NCI-H2081 treated with DMSO at 0.1 percent for 48 hours (cell line): ENCODE data around the gene MAEL.
"Not testable (repeated sequence)": the region's sequence is repeated elsewhere in the genome, so short reads cannot be mapped to it uniquely, and the experiment has no call there.

Source experiments
- DNase-seq: peaks from one replicate; lab custom pipeline; 2025; lab: John Stamatoyannopoulos, UW

The MAEL gene

DNA sequence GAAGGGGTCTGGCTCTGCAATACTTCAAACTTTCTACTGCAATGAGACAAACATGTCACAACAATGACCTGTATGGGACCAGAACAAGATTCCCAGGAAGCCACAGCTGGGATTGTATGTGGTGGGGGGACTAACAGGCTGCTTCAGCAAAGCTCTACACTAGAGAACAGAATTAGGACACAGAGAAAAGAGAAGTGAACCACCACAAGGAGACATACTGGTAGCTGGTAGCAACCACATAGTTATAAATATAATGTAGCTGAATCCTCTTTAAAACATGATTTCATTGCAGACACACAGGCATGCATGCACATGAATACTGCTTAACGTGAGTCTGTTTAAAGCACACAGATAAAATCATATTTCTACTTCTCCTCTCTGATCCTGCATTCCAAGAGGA lies 10.3 kb upstream of the MAEL start:
- DNase-seq = no peak

DNA sequence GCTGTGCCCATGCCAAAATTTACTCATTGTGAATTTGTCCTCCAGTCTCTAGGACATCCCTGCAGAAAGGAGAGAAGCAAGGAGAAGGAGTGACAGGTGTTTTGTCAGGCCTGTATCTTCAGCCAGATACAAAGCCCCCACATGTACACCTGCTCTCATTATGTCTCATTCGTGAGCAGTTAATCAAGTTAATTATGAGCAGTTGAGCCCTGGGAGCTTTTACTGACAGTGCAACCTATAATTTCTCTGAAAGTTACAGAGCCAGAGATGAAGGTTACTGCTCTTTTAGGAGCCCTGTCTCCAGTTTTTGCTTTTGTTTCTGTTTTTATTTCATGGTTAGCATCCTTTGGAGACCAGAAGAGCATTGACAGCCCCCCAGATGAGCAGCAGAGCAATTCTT lies 8.7 kb upstream of the MAEL start:
- DNase-seq = peak; percentile 50

DNA sequence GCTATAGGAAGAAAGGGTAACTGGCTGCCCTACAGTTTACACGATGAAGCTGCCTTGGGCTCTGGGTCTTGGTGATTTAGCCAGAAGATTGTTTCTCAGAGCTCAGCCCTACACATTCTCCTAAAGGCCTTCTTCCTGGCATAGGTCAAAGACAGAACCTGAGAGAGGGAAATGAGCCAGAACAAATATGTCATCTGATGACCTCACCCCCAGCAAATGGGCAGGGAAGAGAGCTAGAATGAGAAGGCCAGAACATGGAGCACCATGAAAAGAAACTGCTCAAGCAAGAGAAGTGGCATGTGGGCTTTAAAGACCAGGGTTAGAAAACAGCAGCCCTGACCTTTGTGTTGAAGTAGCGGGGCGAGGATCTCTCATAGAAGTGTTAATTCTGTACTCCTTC lies 8.3 kb upstream of the MAEL start:
- no peak for DNase-seq

DNA sequence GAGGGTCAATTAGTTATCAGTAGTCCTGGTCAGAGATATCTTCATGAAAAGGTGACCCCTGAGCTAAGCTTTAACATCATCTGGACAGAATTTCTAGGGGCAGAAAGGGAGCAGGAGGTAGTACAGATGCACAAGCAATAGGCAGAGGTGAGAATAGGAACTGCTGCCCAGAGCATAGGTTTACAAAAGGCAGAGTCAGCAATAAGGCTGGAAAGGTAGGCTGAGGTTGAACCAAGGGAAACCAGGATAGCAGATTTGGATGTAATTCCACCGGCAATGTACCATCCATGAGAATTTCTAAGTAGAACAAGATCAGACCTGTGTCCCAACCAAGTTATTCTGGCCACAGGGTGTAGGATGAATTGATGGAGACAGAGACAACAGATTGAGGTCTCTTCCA lies 7.5 kb upstream of the MAEL start:
- DNase-seq = no peak

DNA sequence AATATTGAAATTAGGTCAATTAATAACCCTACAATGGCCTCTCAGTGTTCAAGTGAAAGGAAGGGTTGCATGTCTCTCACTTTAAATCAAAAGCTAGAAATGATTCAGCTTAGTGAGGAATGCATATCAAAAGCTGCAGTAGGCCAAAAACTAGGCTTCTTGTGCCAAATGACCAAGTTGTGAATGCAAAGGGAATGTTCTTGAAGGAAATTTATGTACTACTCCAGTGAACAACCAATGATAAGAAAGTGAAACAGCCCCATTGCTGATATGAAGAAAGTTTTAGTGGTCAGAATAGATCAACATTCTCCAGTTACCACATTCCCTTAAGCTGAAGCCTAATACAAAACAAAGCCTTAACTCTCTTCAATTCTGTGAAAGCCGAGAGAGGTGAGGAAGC lies 10.0 kb downstream of the MAEL start:
- no peak for DNase-seq

DNA sequence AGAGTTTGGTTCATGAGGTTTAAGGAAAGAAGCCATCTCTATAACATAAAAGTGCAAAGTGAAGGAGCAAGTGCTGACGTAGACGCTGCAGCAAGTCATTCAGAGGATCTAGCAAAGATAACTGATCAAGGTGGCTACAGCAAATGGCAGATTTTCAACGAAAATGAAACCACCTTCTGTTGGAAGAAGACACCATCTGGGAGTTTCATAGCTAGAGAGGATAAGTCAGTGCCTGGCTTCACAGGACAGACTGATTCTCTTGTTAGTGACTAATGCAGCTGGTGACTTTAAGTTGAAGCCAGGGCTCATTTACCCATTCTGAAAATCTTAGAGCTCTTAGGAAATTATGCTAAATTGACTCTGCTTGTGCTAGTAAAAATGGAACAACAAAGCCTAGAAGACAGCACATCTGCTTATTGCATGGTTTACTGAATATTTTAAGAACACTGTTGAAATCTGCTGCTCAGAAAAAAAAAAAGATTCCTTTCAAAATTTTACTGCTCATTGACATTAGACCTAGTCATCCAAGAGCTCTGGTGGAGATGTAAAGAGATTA lies 10.5 kb downstream of the MAEL start:
- no peak for DNase-seq

DNA sequence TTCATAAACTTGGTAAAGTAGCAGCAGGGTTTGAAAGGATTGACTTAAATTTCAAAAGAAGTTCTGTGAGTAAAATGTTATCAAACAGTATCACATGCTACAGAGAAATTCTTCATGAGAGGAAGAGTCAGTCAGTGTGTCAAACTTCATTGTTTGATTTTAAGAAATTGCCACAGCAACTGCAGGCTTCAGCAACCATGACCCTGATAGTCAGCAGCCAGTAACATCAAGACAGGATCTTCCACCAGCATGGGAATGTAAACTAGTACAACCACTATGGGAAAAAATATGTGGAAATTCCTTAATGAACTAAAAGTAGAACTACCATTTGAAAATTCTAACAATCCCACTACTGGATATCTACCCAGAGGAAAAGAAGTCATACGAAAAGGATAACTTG lies 11.5 kb downstream of the MAEL start:
- no peak for DNase-seq

DNA sequence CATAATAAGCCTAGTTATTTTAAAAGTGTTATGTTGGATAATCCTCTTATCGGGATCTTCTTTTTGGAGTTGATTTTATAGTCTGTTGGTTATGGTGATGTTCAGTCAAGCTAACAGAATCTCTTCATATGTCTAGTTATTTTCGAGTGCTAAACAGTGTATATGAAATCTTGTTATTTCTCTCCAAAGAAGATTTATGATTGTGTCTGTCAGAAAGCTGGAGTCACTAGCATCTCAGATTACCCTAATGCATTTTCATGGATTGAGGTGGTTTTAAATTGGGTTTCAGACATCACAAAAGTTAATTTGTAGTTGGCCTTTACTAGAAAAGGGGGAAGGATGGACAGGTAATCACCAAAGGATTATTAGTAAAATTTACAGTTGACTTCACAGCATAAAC lies 13.3 kb downstream of the MAEL start:
- DNase-seq = no peak

DNA sequence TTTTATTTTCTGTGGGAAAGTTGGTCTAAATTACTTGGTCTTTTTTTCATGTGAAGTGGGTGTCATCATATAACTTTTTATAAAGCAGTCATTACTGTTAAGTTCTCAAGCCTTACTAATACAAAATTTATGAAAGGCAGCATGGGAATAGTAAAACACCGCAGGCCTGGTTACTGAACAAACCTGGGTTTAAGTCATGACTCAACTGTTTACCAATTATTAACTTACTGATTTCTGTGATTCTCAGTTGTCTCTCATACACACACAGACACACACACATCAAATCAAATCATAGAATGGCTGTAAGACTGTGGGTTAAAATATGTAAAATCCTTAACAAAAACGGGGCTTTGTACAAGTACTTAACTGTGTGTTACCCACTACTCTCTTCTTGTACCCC lies 14.6 kb downstream of the MAEL start:
- no peak for DNase-seq

DNA sequence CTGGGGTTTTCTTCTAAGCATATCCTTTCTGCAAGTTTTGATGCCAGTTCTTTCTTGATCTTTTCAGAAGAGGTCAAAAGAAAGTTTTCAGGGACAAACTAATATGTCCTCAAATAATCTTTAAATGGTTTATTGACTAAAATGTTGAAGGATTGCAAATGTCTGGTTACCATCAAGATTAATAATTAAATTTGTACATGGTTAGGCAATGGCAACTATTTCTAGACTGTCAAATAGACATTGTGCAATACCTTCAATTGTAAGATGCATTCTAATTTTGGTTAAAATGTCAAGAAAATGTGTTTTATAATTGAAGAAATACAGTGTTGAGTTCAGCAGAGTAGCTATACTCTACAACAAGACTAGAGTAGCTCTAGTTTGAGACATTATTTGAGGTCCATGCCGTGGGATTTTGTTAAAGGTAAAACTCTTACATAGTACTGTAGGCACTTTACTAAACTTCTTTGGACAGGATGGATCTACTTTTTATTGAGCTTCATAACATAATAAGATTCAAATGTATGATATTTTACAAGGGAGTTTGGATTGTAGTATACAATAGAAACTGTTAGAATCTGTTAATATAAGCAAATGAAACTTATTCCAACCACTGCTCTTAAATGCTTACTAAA lies 22.6 kb downstream of the MAEL start:
- DNase-seq = no peak

DNA sequence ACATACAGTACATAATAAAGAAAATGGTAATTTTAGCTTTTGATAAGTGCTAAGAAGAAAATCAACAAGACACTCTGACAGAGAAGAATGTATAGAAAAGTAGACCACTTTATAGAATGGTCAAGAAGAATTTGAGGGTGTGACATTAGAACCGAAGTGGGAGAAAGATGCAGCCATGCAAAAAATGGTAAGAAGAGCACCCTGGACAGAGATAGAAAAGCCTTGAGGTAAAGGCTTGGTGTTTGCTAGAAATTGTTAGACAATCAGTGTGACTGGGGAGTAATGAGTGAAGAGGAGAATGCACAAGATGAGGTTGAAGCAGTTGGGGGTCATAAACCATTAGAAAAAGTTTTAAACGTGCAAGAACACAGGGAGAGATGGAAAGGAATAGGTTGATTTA lies 23.5 kb downstream of the MAEL start:
- no peak for DNase-seq

DNA sequence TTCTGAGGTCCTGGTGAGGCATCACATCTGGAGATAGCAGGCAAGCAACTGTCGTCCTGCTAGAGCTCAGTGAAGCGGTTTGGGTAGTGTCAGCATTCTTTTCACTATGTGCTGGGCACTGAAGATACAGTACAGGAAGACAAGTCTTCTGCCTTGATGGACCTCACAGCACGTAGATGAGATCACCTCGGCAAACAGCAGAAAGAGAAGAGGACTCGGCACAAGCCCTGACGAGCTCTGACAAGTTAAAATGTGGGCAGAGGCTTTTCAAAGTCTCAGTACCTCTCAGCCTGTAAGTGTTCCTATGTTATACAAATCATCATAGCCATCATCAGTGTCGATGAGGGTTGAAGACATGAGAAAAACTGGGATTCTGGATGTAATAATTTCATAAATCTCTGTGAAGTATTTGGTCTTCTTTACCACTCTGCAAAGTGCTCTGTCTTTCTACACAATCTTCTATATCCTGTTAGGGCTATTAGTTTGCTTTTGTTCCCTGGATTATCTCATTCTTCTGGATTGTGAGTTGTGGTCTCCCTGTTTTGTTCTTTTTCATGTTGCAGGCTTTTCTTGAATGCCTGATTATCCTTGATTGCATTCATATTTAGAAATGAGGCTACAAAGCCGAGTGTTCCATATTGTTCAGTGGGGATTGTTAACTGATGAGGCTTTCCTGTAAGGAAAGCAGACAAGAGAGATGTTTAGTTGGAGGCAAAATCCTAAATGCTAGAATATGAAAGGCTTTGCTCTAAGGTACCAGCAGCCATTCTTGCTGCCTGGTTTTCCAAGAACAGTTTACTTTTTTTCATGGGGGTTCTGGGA lies 24.2 kb downstream of the MAEL start:
- no peak for DNase-seq

DNA sequence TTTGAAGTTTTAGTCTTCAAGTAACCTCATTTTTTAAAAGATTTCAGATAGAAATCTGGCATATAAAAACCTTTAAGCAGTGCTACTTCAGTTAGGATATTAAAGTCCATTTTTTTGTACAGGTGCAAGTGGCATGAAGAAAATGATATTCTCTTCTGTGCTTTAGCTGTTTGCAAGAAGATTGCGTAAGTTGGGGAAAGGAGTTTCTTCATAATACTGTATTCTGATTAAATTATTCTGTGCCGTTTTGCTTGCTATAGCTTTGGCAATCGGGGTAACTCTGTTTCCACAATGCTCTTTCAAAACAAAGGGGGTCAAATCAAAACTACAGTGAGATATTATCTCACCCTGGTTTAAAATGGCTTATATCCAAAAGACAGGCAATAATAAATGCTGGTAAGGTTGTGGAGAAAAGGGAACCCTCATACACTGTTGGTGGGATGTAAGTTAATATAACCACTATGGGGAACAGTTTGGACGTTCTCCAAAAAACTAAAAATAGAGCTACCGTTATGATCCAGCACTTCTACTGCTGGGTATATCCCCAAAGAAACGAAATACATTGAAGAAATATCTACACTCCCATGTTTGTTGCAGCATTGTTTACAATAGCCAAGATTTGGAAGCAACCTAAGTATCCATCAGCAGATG lies 27.1 kb downstream of the MAEL start:
- DNase-seq = no peak

DNA sequence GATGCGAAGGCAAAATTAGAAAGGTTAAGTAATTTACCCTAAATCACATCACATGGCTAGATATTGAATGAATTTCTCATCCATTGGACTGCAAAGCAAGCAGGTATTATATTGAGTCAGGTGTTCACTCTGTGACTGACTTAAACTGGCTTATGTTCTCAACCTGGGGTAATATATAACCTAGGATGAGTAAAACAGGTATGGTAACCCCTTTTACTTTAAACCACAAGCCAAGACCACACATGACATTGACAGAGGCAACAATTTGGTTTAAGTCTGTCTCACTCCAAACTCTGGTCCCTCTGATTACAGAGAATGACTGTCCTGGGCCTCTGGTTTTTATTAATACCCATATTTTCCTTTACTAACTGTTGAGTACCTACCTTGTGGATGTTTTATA lies 33.3 kb downstream of the MAEL start:
- no peak for DNase-seq

DNA sequence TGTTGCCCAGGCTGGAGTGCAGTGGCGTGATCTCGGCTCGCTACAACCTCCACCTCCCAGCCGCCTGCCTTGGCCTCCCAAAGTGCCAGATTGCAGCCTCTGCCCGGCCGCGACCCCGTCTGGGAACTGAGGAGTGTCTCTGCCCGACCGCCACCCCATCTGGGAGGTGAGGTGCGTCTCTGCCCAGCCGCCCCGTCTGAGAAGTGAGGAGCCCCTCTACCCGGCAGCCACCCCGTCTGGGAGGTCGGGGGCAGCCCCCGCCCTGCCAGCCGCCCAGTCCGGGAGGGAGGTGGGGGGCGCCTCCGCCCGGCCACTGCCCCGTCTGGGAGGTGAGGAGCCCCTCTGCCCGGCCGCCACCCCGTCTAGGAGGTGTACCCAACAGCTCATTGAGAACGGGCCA lies 40.5 kb downstream of the MAEL start:
- DNase-seq = not testable (repeated sequence)

DNA sequence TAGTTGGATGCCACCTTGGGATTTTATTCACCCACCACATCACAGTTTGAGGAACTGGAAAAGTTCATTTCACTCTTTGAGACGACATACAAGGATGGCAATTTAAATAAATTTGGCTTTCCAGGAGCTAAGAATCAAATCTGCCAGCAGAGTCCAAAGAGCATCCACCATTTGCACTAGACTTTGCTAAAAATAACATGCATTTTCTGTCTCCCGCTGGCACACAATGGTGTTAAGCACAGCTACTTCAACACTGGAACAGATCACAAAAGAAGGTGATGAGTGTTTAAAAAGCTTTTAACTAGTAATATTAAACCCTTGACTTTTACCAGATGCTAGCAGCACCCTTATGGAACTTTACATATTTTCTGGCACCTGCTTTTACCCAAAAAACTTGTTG lies 44.6 kb downstream of the MAEL start:
- DNase-seq = no peak

DNA sequence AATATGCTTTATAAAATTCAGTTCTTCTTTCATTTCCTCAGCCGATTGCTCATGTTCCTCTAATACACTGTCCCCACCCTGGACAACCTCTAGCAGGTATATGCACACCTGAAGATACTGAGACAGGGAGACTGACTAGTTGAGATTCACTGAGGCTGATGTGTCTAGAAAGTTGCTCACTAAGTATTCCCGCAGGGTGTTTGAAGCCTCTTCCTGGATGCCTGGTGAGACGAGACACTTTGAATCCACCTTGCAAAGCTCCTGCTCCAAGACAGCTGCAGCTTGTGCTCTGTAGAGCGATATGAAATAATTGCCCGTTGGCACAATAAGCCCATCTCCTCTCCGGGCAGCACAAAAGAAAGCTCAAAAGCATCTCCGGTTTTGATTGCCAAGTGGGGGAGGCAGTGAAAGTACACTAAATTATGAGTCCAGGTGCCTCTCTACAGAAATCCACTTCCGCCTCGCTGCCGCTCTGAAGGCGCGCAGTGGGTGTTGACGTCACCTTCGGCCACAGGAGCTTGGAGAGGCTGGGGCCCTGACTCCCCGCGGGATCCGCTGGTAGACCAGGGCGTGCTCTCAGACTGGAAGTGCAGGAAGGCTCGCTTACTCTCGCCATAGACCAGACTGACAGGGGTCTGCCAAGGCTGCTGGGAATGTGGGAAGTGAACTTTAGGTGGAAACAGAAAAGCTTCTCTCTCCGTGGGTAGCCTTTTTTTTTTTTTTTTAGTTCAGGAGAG lies 54.8 kb downstream of the MAEL start:
- DNase-seq = peak; percentile 86

DNA sequence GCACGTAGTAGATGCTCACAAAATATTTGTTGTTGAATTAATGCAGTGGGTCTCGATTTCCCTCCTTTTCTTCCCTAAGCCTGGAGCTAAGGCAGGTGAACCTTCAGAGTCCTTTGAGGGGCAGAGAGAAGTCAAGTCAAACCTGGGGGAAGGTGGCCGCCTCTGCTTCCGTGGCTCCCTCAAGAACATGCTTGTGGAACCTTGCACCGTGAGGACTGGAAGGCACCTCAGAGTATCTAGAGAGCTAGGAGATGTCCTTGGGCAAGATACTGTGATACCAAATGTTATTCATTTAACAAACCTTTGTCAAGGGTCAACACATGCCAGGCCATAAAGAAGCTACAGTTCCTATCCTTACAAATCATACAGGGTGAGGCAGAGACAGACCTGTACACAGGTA lies 62.8 kb downstream of the MAEL start:
- DNase-seq = no peak

DNA sequence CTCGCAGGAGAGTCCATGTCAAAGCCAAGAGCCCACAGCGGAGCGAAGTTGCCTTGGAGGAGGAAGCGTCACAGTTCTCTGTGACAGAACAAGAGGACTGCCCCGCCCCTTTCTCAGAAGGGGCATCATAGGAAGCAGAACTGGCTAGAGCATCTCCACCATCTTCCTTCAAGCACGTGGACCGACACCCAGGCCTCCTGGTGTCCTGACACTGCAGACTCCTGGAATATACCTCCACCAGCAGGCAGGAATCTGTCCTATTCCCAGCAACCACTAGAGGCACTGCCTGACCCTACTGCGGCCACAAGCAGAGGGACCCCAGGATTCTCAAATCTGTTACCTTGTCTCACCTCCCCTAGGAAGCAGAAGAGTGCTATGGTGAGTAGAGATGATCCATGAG lies 63.3 kb downstream of the MAEL start:
- no peak for DNase-seq

DNA sequence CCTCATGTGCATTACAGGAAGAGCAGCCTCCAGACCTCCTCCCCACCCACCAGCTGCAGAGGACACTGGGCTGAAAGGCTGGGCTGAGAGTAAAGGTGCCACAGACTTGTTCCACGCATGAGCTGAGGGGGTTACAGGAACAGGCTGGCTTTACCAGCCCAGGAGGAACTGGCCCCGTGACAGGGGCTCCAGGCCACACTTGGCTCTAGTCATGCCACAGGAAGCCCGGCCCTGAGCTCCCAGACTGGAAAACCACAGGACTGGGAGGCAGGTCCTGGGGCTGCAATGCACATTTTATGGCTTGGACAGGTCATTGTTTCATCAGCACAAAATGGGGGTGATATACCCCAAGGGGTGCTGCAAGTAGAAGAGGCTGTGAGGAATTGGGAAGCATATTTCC lies 65.5 kb downstream of the MAEL start:
- DNase-seq = no peak

DNA sequence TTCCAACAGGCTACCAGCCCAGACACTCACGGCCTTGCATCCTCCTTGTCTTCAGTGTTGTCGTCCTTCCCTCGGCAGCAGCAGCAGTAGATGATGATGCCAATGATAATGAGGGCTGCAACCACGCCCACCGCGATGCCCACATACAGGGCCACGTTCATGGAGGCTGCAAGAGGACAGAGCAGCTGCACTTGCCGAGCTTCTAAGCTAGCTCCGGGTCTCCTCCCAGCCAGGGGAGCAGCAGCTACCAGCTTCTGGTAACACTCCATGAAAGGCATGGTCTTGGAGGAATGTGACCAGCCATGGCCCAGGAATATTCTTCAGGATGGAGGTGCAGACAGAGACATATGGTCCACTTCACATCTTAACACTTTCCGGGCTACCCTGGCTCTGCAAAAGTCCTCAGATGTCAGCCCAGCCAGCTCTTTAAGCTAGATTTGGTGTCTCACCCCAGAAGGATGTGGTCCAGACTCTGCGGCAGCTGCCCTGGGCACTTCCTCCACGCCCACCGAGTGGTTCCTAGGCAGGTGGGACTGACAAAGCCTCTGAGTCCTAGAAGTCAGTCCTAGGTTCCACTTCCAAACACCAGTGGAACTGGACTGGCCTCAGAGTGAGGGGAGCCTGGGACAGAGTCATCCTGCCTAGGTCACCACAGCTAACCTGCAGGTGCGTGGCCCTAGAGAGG lies 66.0 kb downstream of the MAEL start:
- DNase-seq = no peak
